Pancreas (tissue), 10 donors: ENCODE measurements around the gene PRR5. TPM values are rescaled to one million over a fixed set of nuclear protein-coding genes. Genes with fewer than 3 reads are reported as not detected.
A peak's percentile ranks its signal among the peaks of the same experiment; 100 is the strongest.

ENCODE experiments used
- ATAC-seq, 4 donors: fragments of 200-7000 bp; cut with Tn5 transposase; one replicate each; pipeline versions ENCODE4 v1.8.0 to v1.9.1; 2020; ENCODE audit warnings: mild to moderate bottlenecking in 4 of 4, moderate library complexity in 4 of 4
- DNase-seq, 6 donors: peaks; one replicate each; pipeline ENCODE4 v3.0.0-alpha.2; 2020
- FAIRE-seq: peaks from 2 replicates; lab custom pipeline; 2012; peaks lifted over from hg19 to GRCh38; lab: Jason Lieb, UNC
- H3K27ac ChIP-seq, 4 donors: fragments of 200-600 bp; sonication (generic); 1 replicate in 3 of 4; 2 replicates in 1 of 4; pipeline versions ENCODE4 v1.5.0 to v1.8.0; 2020
- H3K27me3 ChIP-seq, 4 donors: fragments of 200-600 bp; one replicate each; pipeline ENCODE4 v1.8.0; 2021
- H3K36me3 ChIP-seq, 3 donors: fragments of 200-600 bp; sonication (generic) in 1 of 3; one replicate each; pipeline versions ENCODE4 v1.5.0 to v1.8.0; 2020 to 2021
- H3K4me1 ChIP-seq, 3 donors: fragments of 200-600 bp; one replicate each; pipeline ENCODE4 v1.8.0; 2021
- H3K4me3 ChIP-seq, 4 donors: fragments of 200-600 bp; sonication (generic) in 2 of 4; one replicate each; pipeline versions ENCODE4 v1.5.0 to v1.8.0; 2020 to 2021
- H3K9me3 ChIP-seq, 4 donors: fragments of 200-600 bp; one replicate each; pipeline ENCODE4 v1.8.0; 2021
- CTCF ChIP-seq, 4 donors: fragments of 200-600 bp; sonication (generic) in 3 of 4; IDR thresholded peaks; one replicate each; pipeline versions ENCODE4 v1.5.0 to v1.8.0; 2021; ENCODE audit warnings: antibody characterized with exemption in 4 of 4
- WGBS, 2 donors: extraction: QIAGEN DNeasy Blood & Tissue Kit; methylation state at CpG; one replicate each; pipeline ENCODE4 v1.1.7; 2013; 5-methylcytosine and 5-hydroxymethylcytosine counted together
- intact Hi-C, 3 donors: fragments of 100-400 bp; cut with DNase I; formaldehyde crosslinking; loops; one replicate each; pipeline versions ENCODE4 v1.11.1 to v1.14.2; 2022
- polyA plus RNA-seq, 2 donors: library from polyadenylated mRNA; stranded (reverse); fragments of 200-250 nt; gene quantifications; one replicate each; pipeline ENCODE4 v1.2.3, GENCODE V29; 2013
- total RNA-seq, 6 donors: library from RNA; stranded (reverse); fragmentation: NEBNext Ultra II Directional in 4 of 6; extraction: Animal tissue kit (Norgen Biotek cat#: 25700) in 4 of 6; gene quantifications; one replicate each; pipeline versions ENCODE4 v1.2.1 to v1.2.4, GENCODE V29; 2021 to 2023
- donor health status: healthy with polysubstance abuse.
- donor health status: DM: no; HTN: no; CAD: no; lungs with moderate emphysema.
- donor health status: DM: no; HTN: no; CAD: no.
- donor health status: control.
- donor health status: control.
- donor health status: Bipolar disorder and iron deficiency.
- donor health status: DM: yes; HTN: yes; CAD: no.
- donor health status: DM: no; HTN: no; CAD: no.
- donor health status: DM: no; HTN: no; CAD: no.
- donor health status: DM: yes; HTN: yes; CAD: no.

Gene PRR5
- total and polyA plus RNA-seq, 8 donors, result 7.0 to 23.0 (median 10.1) TPM

GRCh38 chr22:44748524-44748923 is 46.5 kb downstream of the PRR5 start:
- FAIRE-seq (no peak), DNase-seq (no peak), ATAC-seq (no peak)
- no peak for TF ChIP-seq CTCF (IDR thresholded peaks at IDR 0.05)
- Histone ChIP-seq H3K27me3 (no peaks in the 10 kb centered on the region), H3K4me3 (no peak overlapping the region), H3K9me3 (no peaks in the 10 kb centered on the region), H3K4me1 (peaks cover 15 to 20% (median 16%) of the 10 kb centered on the region in 3 donors), H3K27ac (peak overlapping the region in 1 of 4 donors; percentile 8), H3K36me3 (no peaks in the 10 kb centered on the region)
- intact Hi-C loops, result no loop called here
- WGBS, 2 donors, result 78 to 79% methylated on average over 7 of the region's 7 CpGs

GRCh38 chr22:44750481-44750880 is 48.5 kb downstream of the PRR5 start:
- FAIRE-seq (no peak), ATAC-seq (no peak), DNase-seq (no peak)
- H3K4me3 ChIP-seq, result no peak overlapping the region
- H3K9me3 ChIP-seq, result no peaks in the 10 kb centered on the region
- intact Hi-C loops, result no loop called here
- no peaks in the 10 kb centered on the region for H3K36me3 ChIP-seq
- peaks cover 24 to 32% (median 26%) of the 10 kb centered on the region in 3 donors for H3K4me1 ChIP-seq
- H3K27ac ChIP-seq, result no peak overlapping the region
- 41 to 70% methylated on average over 1 of the region's 1 CpG for WGBS, 2 donors
- no peak for TF ChIP-seq CTCF (IDR thresholded peaks at IDR 0.05)
- no peaks in the 10 kb centered on the region for H3K27me3 ChIP-seq

- FAIRE-seq, result no peak
- intact Hi-C loops, result no loop called here
- Histone ChIP-seq H3K27me3 (no peaks in the 10 kb centered on the region), H3K36me3 (no peaks in the 10 kb centered on the region), H3K4me3 (peak within 1 kb of the TSS; percentile 45 to 72 (median 54)), H3K4me1 (peaks cover 13 to 23% (median 17%) of the 10 kb centered on the region in 3 donors), H3K9me3 (no peaks in the 10 kb centered on the region), H3K27ac (peak within 1 kb of the TSS; percentile 17 to 73 (median 60))
- 1 to 3% methylated on average over 54 to 75 of the region's 78 CpGs for WGBS, 2 donors
- no peak for TF ChIP-seq CTCF (IDR thresholded peaks at IDR 0.05)
- peak; percentile 78 to 87 (median 80) for ATAC-seq
- DNase-seq, result peak; percentile 65 to 88 (median 78)
Observed at GRCh38 chr22:44752285-44753188, 50.5 kb downstream of the PRR5 start, which contains the start of gene ARHGAP8. Gene ARHGAP8 (plus strand): TSS chr22:44752575. CDS start chr22:44786528, 33,953 bp downstream.

- Histone ChIP-seq H3K27me3 (no peaks in the 10 kb centered on the region), H3K36me3 (no peaks in the 10 kb centered on the region), H3K4me3 (peak overlapping the region; percentile 10 to 72 (median 53)), H3K9me3 (no peaks in the 10 kb centered on the region), H3K27ac (peak overlapping the region in 3 of 4 donors; percentile 52 to 73 (median 67)), H3K4me1 (peaks cover 10 to 19% (median 14%) of the 10 kb centered on the region in 3 donors)
- ATAC-seq (peak in 3 of 4 donors; percentile 10 to 26 (median 15)), DNase-seq (no peak), FAIRE-seq (no peak)
- TF ChIP-seq CTCF (IDR thresholded peaks at IDR 0.05), result no peak
- 24 to 30% methylated on average over 29 of the region's 29 CpGs for WGBS, 2 donors
- intact Hi-C loops, result no loop called here
Observed at GRCh38 chr22:44753189-44754042, 51.4 kb downstream of the PRR5 start.
